HG03469 (cell line): ENCODE data around the gene ADH7.
"Not testable (repeated sequence)": the region's sequence is repeated elsewhere in the genome, so short reads cannot be mapped to it uniquely, and the experiment has no call there.

Source experiments
- ATAC-seq: cut with Tn5 transposase; IDR thresholded peaks from one replicate; pipeline ENCODE4 v1.9.1; 2021; ENCODE audit warnings: mild to moderate bottlenecking, moderate library complexity, moderate number of reproducible peaks; ENCODE audit not compliant: unreplicated experiment

Gene ADH7

DNA sequence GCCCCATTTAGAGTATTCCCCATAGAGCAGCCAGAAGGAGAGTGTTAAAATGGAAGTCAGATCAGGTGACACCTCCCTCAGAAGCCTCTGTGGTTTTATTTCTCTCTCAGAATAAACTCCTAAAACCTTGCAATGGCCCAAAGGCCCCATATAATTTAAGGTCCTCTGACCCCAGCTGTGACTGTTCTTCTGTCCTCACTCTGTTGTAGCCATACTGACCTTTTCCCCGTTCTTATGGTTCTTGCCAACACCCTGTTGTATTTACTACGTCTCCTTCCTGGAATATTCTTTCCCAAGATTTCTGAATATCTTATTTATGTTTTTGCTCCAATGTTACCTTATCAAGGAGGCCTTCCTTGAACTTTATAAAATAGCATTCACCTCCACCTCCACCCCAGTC lies 18.0 kb downstream of the ADH7 start:
- no peak for ATAC-seq

DNA sequence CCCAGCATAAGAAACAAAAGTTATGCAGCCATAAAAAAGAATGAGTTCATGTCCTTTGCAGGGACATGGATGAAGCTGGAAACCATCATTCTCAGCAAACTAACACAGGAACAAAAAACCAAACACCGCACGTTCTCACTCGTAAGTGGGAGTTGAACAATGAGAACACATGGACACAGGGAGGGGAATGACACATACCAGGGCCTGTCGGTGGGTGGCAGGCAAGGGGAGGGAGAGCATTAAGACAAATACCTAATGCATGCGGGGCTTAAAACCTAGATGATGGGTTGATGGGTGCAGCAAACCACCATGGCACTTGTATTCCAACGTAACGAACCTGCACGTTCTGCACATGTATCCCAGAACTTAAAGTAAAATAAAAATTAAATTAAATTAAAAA lies 19.4 kb downstream of the ADH7 start:
- not testable (repeated sequence) for ATAC-seq

DNA sequence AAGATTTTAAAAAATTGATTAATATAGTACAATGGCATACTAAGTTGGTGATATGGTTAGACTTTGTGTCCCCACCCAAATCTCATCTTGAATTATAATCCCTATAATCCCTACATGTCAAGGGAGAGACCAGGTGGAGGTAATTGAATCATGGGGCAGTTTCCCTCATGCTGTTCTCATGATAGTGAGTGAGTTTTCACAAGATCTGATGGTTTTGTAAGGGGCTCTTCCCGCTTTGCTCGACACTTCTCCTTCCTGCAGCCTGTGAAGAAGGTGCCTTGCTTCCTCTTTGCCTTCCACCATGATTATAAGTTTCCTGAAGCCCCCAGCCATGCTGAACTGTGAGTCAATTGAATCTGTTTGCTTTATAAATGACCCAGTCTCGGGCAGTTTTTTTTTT lies 20.2 kb downstream of the ADH7 start:
- not testable (repeated sequence) for ATAC-seq

DNA sequence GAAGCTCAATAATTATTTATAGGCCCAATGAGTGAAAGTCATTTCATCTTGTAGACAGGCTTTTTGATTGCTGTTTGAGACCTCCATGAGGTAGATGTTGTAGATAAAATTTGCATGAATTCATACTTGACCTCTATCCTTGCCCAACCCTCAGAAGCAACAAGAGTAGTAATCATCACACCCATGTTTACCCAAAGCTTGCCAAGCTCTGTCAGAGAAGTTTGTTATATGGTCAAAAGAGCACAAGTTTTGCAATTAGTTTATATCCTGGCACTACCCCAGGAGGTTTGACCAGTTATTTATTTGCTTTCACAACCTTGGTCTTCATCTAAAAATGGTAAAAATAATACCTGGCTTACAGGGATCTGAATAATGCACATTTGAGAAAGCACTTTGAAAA lies 20.7 kb downstream of the ADH7 start:
- ATAC-seq = no peak

DNA sequence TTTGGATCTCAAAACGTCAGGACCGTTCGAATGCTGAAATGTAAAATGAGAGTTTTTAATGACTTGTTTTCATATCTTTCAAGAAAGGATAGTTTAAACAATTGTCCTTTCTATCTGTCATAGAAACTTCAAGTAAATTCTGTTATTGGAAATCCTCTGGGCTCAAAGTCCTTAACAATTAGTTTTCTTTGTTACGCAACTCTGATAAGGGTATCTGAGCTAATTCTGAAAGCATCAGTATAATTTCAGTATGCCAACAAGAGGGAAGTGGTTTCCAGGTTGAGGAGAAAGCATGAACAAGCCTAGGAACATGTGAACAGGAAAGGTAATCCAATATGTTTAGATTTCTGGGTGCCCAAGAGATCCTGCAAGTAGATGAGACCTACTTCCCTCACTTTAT lies 22.0 kb downstream of the ADH7 start:
- ATAC-seq = no peak

DNA sequence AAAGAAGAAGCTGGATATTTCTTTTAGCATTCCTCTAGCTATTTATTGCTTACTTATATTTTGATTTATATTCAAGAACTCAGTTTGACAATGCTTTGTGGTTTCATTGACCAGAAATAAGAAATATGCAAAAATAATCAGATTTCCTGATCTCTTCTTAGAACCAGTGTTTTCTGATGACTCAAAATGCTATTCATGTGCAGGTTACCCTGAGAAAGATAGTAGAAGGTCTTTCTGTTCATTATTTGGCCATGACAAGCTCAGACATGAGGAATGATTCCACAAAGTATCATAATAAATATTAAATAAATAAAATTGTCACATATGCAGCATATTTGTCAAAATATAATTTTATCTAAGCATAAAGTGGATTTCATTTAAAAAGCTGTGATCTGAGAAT lies 24.1 kb downstream of the ADH7 start:
- no peak for ATAC-seq

DNA sequence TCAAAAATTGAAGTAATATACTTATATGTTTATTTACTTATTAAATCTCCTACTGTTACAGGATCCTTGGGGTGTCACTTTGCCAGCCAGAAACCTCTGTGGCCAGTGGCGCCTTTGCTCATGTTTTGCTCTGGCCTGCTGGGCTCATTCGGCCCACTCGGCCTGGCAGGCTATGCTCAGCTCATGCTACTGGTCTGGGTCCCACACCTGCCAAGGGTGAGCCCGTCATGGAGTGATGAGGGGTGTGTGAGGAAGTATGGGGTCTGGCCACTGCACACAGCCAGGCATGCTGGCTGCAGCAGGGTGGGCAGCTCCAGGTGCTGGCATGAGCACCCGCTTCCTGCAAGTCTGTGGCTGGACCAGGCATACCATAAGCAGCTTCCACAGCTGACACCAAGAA lies 25.1 kb downstream of the ADH7 start:
- no peak for ATAC-seq

DNA sequence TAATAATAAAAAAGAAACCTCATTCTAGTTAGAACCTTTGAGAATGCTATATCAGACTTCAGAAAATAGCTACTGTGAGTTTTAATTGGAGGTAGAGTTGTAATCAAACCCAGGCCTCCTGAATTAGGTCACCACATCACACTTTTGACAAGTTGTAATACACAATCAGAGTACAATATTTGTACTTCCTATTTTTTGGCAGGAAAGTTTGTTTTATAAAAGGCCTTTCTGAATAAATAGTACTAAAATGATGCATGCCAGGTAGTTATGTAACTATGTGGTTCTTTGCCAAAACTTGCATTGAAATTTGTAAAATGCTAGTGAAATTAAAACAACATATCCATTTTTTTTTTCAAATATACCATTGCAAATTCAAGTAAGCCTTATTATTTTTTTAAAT lies 26.8 kb downstream of the ADH7 start:
- ATAC-seq = no peak

DNA sequence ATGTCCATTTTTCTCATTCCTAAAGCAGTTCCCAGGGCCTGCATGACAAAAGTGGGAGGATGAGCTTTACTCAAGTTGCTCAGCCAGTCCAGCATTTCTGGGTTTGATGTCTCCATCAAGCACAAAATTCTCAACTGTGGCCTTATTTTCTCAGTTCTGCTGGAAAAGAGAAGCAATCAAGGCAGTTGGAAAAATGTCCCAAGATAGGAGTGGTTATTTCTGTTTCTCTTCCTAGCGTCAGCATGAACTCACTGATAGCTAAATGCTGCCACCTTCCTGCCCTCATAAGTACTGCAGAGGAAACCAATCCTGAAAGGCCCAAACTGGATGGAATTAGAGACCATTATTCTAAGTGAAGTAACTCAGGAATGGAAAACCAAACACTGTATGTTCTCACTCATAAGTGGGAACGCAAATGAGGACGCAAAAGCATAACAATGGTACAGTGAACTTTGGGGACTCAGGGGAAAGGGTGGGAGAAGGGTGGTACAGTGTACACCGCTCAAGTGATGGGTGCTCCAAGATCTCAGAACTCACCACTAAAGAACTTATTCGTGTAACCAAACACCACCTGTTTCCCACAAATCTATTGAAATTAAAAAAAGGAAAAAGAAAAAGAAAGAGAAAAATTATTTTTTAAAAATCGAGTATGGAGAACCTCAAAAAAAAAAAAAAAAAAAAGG lies 29.6 kb downstream of the ADH7 start:
- ATAC-seq = no peak

DNA sequence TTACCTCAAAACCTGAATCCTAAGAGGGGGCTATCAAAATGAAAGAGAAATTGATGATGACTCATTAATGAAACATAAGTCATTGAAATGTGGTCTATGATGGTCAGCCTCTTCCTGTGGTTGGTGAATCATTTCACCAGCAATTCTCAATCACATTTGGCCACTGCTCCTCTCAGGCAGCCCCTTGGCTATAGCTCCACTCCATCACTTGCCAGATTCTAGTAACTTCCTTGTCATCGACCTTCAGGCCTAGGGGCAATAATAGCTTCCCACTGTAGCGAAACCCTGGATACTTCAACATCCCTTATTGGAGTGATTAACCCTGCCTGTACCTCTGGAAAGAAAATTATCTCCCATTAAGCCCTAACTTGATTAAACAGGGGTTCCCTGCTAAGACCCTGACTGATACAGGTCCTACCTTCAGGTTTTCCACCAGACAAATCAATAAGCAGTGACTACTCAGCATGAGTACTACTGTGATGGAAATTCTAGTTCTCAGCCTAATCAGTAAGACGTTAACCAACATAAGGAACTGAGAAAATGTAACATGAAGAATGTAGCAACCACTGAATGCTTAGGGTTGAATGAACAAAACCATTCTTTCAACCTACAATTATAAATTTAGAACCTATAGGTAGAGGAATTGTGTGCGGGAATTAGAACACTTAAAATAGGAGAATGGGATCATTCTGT lies 30.4 kb downstream of the ADH7 start:
- ATAC-seq = peak; percentile 77

DNA sequence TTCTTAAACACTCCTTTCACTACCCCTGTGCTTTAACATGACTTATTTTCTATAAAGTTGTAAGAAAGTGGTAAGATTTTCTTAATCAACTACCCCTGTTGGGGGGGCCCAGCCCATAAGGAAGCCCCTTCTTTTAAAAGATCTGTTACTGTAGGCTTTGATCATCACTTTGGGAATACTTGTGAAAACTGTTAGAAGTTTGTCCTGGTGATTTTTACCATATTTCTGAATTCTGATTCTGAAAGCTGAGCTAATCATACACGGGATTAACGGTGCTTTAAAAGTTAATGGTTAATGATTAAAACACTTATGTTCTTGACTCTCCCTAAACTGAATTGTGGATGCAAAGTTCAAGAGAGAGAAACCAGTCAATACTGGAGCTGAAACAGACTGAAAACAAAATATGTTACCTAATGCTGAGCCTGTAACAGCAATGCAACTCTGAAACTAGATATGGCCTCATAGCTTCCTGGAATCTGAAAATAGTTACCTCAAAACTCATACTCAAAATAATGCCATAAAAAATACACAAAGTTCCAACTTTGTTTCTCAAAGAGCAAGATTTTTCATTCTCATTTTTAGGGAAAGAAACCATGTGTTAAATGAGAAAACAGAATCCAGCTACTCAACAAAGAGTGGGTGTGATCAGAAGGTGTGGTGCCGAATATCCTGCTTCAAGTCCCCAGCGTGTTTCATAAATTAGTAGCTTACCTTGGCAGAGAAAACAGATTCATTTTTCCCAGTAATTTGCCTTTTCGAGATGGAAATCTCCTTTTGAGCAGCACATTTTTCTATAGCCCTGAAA lies 31.6 kb downstream of the ADH7 start:
- ATAC-seq = peak; percentile 61

DNA sequence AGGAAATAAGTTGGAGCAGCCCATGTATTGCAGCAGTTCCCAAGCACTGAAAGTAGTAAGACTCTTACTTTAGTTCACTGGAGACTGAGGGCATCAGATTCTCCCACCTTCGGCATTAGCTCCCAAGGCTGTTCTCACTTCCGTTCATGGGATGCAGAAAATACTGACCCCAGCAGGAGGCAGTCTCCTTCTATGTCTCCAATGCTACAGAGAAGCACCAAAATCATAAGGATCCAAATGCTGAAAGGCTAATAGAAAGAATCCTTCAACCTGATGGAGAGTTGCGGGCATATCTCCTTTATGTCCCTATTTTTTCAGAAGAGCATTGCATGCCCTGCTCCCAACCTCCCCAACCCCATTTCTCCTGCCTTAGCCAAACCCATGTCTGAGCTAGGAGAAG lies 32.4 kb downstream of the ADH7 start:
- no peak for ATAC-seq

DNA sequence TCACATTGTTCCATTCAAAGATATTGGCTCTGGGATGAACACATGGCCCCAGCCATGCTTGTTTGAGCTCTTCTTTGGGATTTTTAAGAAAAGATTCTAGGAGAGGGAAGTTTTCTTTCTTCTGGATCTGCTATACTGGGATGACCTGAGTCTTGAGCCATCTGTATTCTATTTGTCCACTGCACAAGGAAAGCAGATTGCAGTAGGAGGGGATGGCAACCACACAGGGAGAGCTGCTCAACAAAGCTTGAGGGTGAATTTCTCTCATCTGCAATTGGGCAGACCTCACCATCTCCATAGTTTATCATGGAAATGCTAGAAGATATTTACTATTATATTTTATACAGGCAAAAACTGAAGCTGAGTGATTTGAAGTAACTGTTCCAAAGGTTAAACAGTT lies 34.3 kb downstream of the ADH7 start:
- ATAC-seq = no peak

DNA sequence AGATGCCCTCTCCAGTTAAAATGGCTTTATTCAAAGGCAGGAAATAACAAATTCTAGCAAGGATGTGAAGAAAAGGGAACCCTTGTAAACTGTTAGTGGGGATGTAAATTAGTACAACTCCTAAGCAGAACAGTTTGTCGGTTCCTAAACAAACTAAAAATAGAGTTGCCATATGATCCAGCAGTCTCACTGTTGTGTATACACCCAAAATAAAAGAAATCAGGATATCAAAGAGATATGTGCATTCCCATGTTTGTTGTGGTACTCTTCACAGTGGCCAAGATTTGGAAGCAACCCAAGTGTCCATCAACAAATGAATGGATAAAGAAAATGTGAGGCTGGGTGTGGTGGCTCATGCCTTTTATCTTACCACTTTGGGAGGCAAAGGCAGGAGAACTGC lies 36.1 kb downstream of the ADH7 start:
- ATAC-seq = no peak

DNA sequence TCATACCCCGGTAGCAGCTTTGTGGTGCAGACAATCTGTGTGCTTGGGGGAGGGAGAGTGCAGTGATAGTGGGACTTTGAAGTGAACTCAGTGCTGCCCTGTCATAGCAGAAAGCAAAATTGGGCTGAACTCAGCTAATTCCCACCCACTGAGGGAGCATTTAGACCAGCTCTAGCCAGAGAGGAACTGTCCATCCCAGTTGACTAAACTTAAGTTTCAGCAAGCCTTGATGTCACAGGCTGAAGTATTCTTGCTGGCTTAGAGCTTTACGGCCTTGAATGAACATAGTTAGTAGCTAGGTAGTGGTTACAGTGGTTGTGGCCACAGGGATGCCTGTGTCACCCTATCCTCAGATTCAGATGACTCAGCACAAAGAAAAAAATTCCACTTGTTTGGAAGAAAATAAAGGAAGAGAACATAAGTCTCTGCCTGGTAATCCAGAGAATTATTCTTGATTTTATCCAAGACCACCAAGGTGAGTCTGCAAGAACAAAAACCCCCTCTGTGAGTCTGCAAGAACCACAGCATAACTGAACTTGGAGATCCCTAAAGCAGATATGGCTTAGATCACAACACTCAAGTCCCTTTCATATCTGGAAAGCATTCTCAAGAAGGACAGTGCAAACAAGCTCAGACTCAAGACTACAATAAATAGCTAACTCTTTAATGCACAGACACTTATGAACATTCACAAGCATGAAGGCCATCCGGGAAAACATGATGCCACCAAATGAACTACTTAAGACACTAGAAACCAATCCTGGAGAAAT lies 39.4 kb downstream of the ADH7 start:
- no peak for ATAC-seq

DNA sequence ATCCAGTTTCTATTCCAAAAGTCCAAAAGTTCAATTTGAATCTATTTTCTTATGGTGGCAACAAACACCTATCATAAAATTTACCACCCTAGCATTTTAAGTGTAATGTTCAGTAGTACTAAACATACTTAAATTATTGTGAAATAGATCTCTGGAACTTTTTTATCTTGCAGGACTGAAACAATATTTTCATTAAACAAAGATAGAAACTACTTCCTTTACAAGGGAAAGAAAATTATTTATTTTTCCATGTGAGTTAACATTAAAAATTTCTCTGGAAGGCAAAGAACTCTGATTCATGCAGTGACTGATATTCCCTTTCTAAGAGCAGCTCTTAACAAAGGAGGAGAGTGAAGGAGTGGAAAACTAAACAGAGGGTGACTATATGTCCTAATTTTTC lies 40.2 kb downstream of the ADH7 start:
- ATAC-seq = no peak

DNA sequence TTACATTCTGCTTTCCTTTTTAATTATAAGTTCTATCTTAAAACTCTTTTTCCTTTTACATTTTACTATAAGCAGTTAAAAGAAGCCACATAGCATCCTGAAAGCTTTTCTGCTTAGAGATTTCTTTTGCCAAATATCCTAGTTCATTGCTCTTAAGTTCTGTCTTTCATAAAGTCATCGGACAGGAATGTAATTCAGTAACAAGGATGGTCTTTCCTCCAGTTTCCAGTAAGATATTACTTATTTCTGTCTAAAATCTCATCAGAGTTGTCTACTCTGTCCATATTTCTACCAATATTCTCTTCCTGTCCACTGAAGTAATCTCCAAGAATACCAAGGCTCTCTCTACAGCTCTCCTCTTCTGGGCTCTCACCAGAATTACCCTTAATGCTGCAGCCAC lies 45.1 kb downstream of the ADH7 start:
- ATAC-seq = no peak

DNA sequence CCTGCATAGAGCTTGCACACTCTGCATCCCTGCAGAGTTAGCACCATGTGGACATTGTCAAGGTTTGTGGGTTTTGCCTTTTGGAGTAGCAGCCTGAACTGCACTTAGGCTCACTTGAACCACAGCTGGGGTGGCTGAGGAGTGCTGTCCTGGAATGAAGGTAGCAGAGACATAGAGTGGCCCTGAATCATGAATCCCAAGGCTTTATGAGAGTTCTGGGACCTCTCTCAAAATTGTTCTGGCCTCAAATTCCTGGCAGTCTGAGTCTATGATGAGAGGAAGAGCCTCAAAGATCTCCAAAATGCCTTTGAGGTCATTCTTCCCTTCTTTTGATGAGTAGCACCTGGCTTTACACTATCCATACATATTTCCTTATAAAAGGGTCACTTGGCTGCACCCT lies 45.5 kb downstream of the ADH7 start:
- no peak for ATAC-seq

DNA sequence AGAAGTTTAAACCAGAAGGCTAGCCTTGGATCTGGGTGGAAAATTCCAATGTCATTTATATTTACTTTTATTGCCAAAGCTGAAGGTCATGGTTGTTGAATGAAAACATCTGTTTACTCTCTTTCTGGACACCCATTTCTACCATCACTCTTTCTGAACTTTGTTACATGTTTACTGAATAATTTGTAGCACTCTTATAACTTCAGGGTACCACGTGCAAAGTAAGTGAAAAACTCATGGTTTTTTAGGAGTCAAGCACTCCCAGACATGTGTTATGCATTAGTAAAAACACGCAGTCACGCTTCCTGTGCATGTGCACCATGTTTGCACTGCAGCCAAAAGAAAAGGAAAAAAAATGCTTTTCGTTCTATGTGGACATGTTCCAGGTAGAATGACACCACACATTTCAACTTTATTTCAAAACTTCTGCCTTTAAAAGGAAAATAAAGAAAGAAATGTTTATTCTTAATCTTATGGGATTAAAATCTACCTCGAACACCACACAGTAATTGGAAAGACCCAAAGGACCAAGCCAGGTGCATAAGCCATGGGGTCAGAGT lies 51.2 kb downstream of the ADH7 start:
- no peak for ATAC-seq

DNA sequence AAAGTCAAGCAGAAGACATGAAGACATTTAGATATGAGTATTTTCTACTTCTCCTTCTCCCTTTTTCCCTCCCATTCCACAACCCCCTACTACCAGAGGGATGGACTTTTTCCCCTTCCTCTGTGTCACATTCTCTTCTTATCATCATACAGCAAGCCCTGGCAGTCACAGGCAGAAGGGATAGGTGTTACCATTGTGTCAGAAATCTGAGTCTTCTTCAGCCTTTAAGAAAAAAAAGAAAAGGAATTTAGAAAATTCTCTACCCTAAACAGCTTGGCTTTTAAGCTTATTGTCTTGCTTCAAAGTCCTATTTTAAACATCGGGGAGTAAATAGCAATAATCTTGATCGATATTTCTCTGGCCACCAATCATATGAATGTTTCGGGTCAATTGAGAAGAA lies 51.7 kb downstream of the ADH7 start:
- no peak for ATAC-seq
